K562 treated with DMSO at 1 percent for 48 hours (cell line): ENCODE data around the gene ANKRD16. TPM values are rescaled to one million over a fixed set of nuclear protein-coding genes. Genes with fewer than 3 reads are reported as not detected.

ENCODE experiments used
- total RNA-seq: library from RNA; unstranded; fragments of 300-600 nt; gene quantifications from 2 replicates; pipeline ENCODE4 v1.2.3, GENCODE V29; 2022; ENCODE audit warnings: low replicate concordance; ENCODE audit errors: extremely low read depth

Gene ANKRD16
- total RNA-seq, result not detected in 2 replicates

GRCh38 chr10:5889624-5890451 lies at the start of gene ANKRD16, which contains the start of gene FBH1:
ANKRD16 (minus strand) TSS chr10:5889893; CDS start chr10:5889354, 539 bp downstream.
FBH1 (plus strand) TSS chr10:5890243; CDS start chr10:5890346, 103 bp downstream.

GRCh38 chr10:5813341-5814109 lies 76.2 kb downstream of the ANKRD16 start, which contains the start of gene GDI2:
GDI2 (minus strand) TSS chr10:5813434; CDS start chr10:5813258, 176 bp downstream.

Other genes starting within 250 kb of the ANKRD16 start
- gene ASB13, start 223.3 kb downstream of the ANKRD16 start, total RNA-seq, result not detected in 2 replicates
- gene TASOR2, start 205.1 kb downstream of the ANKRD16 start, total RNA-seq, result not detected in 2 replicates
- 2,311 TPM in 1 of 2 replicates, not detected in the other for gene GDI2, start 76.5 kb downstream of the ANKRD16 start, total RNA-seq
- not detected in 2 replicates for gene FBH1, start 350 bp upstream of the ANKRD16 start, total RNA-seq
- not detected in 2 replicates for gene IL15RA, start 87.7 kb upstream of the ANKRD16 start, total RNA-seq
- gene IL2RA, start 172.5 kb upstream of the ANKRD16 start, total RNA-seq, result not detected in 2 replicates
- gene RBM17, start 199.1 kb upstream of the ANKRD16 start, total RNA-seq, result not detected in 2 replicates